ENCODE data around the gene PSMC3IP.
"Not testable (repeated sequence)": the region's sequence is repeated elsewhere in the genome, so short reads cannot be mapped to it uniquely, and the experiment has no call there.

The PSMC3IP gene

DNA sequence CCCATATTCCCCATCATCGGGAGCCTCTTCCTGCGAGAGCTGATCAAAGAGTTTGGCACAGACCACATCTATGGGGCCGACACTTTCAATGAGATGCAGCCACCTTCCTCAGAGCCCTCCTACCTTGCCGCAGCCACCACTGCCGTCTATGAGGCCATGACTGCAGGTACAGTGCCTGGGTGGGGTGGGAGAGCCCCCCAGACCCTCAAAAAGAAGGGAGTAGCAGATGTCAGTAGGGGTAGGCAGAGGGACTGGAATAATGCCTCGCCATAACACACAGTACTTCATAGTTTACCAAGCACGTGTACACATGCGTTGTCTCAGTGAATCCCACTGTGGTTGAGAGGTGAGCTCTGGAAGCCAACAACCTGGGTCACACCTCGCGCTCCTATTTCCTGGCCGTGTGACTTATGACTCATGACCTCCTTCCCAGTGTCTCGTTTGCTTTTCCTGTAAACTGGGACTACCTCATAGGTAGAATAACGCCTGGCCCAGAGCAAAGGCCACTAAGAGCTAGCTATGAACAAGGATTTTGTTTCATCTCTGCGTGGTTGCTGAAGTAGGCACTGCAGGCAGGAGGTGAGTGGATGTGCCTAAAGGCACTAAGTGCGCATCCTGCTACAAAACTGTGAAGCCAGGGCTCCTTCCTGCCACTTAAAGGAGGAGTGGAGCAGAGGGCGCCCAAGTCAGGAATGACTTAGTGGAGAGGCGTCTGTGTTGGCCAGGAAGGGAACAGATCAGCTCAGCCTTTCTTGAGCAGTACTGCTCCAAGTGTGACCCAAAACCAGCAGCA lies 36.3 kb downstream of the PSMC3IP start:
- DNase-seq (ENCODE audit: low read depth, low spot score), result no peak

GRCh38 chr17:42540558-42540957 lies 37.0 kb downstream of the PSMC3IP start:
- DNase-seq (ENCODE audit: low read depth, low spot score), result not testable (repeated sequence)

- no peak for DNase-seq (ENCODE audit: low read depth, low spot score)
Observed at GRCh38 chr17:42538482-42538881, 39.0 kb downstream of the PSMC3IP start.

- DNase-seq (ENCODE audit: low read depth, low spot score), result no peak
Observed at GRCh38 chr17:42537826-42538451, 39.6 kb downstream of the PSMC3IP start.

DNA sequence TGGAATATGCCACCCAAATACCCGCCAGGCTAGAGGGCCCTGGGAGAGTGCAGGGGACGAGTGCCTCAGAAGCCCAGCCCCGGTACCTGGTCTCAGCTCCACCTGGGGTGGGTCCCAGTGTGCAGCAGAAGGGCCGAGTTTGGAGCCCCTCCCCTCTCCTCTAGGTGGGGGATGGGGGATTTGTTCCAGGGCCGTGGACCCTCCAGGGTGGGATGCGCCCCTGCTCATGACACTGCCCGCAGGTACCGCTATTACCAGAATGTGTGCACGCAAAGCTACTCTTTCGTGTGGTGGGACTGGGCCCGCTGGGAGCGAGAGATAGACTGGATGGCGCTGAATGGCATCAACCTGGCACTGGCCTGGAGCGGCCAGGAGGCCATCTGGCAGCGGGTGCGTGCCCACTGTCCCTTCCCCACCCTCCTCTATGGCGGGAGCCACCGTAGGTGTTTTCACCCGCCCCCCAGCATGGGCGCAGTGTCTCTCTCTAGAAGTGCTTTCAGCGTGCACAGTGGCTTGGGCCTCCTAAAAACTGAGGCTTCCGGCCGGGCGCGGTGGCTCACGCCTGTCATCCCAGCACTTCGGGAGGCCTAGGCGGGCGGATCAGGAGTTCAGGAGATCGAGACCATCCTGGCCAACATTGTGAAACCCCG lies 40.2 kb downstream of the PSMC3IP start:
- no peak for DNase-seq (ENCODE audit: low read depth, low spot score)

DNA sequence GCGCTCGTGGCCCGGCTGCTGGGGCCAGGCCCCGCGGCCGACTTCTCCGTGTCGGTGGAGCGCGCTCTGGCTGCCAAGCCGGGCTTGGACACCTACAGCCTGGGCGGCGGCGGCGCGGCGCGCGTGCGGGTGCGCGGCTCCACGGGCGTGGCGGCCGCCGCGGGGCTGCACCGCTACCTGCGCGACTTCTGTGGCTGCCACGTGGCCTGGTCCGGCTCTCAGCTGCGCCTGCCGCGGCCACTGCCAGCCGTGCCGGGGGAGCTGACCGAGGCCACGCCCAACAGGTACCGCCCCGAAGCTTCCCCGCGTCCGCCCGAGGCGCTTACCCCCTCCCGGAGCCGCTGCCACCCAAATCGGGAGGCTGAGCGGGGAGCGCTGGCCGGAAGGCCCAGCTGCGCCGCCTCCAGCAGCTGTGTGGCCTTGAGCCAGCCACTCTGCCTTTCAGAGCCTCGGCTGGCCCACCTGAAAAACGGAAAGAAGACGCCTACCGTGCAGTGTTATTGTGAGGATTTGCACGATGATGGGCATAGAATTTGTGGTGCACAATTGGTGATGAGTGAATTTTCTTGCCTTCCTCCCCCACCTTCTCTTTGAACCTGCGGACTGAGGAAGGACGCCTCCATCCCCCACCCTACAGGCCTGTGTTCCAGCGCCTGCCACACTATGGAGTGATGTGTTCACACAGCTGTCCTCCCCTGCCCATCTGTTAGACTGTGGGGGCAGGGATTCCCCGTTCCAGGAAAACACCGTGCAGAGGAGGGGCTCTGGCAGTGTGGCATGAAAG lies 41.0 kb downstream of the PSMC3IP start:
- peak; percentile 38 for DNase-seq (ENCODE audit: low read depth, low spot score)

- peak; percentile 64 for DNase-seq (ENCODE audit: low read depth, low spot score)
Observed at GRCh38 chr17:42536048-42536371, 41.5 kb downstream of the PSMC3IP start, which contains the start of gene NAGLU. NAGLU (plus strand) TSS chr17:42536241; CDS start chr17:42536273, 32 bp downstream.

GRCh38 chr17:42535155-42536047 lies 42.1 kb downstream of the PSMC3IP start:
- DNase-seq (ENCODE audit: low read depth, low spot score), result no peak

DNA sequence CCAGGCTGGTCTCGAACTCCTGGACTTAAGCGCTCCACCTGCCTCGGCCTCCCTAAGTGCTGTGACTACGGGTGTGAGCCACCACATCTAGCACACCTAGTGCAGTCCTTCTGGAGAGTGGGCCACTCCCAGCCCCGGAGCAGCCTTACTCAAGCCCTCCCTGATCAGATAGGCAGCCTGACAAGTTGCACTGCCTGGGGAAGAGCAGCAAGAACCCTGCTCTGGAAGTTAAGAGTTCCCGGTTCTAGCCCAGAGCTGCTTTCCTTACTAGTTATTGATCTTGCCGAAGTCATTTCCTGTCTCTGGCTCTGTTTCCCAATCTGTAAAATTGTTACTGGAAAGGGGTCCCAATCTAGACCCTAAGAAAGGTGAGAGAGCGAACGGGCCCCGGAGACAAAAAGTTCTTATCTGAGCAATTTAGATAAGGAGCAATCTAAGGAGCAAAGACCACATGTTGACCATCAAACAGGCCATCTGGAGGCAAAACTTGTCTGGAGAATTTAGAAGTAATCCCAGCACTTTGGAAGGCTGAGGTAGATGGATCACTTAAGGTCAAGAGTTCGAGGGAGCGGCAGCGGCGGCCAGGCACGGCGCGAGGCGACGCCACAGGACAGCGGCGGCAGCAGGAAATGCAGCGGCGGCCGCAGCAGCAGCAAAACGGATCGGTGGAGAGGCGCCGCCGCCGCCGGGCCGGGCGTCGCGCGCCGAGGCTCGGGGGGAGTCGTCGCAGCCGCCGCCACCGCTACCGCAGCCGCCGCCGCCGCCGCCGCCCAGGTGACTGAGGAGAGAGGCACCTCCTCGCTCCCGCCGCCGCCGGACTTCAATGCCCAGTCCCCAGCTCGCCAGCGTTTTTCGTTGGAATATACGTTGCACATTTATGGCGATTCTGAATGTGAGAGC lies 45.8 kb downstream of the PSMC3IP start:
- no peak for DNase-seq (ENCODE audit: low read depth, low spot score)

- DNase-seq (ENCODE audit: low read depth, low spot score), result no peak
Observed at GRCh38 chr17:42530952-42531454, 46.5 kb downstream of the PSMC3IP start.

DNA sequence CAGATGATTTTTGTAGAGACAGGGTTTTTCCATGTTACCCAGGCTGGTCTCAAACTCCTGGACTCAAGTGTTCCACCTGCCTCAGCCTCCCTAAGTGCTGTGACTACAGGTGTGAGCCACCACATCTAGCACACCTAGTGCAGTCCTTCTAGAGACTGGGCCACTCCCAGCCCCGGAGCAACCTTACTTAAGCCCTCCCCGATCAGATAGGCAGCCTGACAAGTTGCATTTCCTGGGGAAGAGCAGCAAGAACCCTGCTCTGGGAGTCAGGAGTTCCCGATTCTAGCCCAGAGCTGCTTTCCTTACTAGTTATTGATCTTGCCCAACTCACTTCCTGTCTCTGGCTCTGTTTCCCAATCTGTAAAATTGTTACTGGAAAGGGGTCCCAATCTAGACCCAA lies 48.5 kb downstream of the PSMC3IP start:
- no peak for DNase-seq (ENCODE audit: low read depth, low spot score)

GRCh38 chr17:42527932-42528331 lies 49.6 kb downstream of the PSMC3IP start:
- DNase-seq (ENCODE audit: low read depth, low spot score), result no peak

DNA sequence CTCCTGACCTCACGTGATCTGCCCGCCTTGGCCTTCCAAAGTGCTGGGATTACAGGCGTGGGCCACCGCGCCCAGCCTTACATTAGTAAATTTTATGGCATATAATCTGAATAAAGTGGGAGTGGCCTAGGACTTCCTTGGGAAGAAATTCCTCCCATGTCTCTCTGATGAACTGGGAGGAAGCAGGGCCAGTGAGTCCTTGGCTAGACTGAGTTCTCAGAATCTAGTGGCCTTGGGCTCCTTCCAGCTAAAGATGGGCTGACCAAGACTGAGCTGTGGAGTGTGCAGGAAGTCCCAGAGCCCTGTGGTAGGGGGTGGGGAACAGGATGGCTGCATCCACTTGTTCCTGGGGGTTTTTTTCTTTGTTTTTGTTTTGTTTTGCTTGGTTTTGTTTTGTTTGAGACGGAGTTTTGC lies 51.5 kb downstream of the PSMC3IP start:
- no peak for DNase-seq (ENCODE audit: low read depth, low spot score)

- no peak for DNase-seq (ENCODE audit: low read depth, low spot score)
Observed at GRCh38 chr17:42525221-42525620, 52.3 kb downstream of the PSMC3IP start.

GRCh38 chr17:42522798-42523278 lies 54.7 kb downstream of the PSMC3IP start:
- no peak for DNase-seq (ENCODE audit: low read depth, low spot score)

Data from activated naive CD8-positive, alpha-beta T cell treated with anti-CD3 and anti-CD28 coated beads, Interleukin-2, amount 50 U/mL, for 16 hours (primary cell).